HepG2 (cell line): Measurements from ENCODE around the gene PPIL3. TPM values are rescaled to one million over a fixed set of nuclear protein-coding genes. Genes with fewer than 3 reads are reported as not detected.

Experiments
- ARID5B ChIP-seq: IDR thresholded peaks from 2 replicates; pipeline ENCODE4 v1.4.0; 2020; ENCODE audit warnings: mild to moderate bottlenecking, missing genetic modification reagents
- ATRX ChIP-seq: sonication (generic); formaldehyde crosslinking; IDR thresholded peaks from 2 replicates; pipeline ENCODE4 v1.4.0; 2020; ENCODE audit warnings: missing genetic modification reagents, borderline replicate concordance
- BCL6 ChIP-seq: IDR thresholded peaks from 2 replicates; pipeline ENCODE4 v1.6.1; 2016; ENCODE audit warnings: missing genetic modification reagents, missing compliant biosample characterization
- CREBL2 ChIP-seq: sonication (generic); formaldehyde crosslinking; IDR thresholded peaks from 2 replicates; pipeline ENCODE4 v1.8.1; 2023; ENCODE audit warnings: missing genetic modification reagents, mild to moderate bottlenecking, borderline replicate concordance
- CTCF ChIP-seq: sonication (generic); formaldehyde crosslinking; IDR thresholded peaks from 2 replicates; pipeline ENCODE4 v1.5.0; 2020; ENCODE audit warnings: mild to moderate bottlenecking, missing genetic modification reagents, moderate library complexity
- ELF3 ChIP-seq: IDR thresholded peaks from 2 replicates; pipeline ENCODE4 v1.6.1; 2016; ENCODE audit warnings: missing genetic modification reagents, missing compliant biosample characterization
- HHEX ChIP-seq: IDR thresholded peaks from 2 replicates; pipeline ENCODE4 v1.6.1; 2016; ENCODE audit warnings: control low read depth
- HNRNPLL ChIP-seq: fragments of 200-400 bp; formaldehyde crosslinking; IDR thresholded peaks from 2 replicates; pipeline ENCODE4 v1.6.1; 2017; ENCODE audit warnings: mild to moderate bottlenecking, low read depth, low read length; ENCODE audit not compliant: poor library complexity, severe bottlenecking
- JUN ChIP-seq: sonication (generic); formaldehyde crosslinking; IDR thresholded peaks from 2 replicates; pipeline ENCODE4 v1.4.0; 2020; ENCODE audit warnings: mild to moderate bottlenecking, missing genetic modification reagents
- MEIS2 ChIP-seq: sonication (generic); formaldehyde crosslinking; IDR thresholded peaks from 2 replicates; pipeline ENCODE4 v1.9.0; 2021; ENCODE audit warnings: mild to moderate bottlenecking, missing genetic modification reagents
- MXD1 ChIP-seq: sonication (generic); formaldehyde crosslinking; IDR thresholded peaks from 2 replicates; pipeline ENCODE4 v1.4.0; 2020; ENCODE audit warnings: mild to moderate bottlenecking, missing genetic modification reagents
- NFIB ChIP-seq: sonication (generic); formaldehyde crosslinking; IDR thresholded peaks from 2 replicates; pipeline ENCODE4 v1.9.0; 2021; ENCODE audit warnings: missing genetic modification reagents, mild to moderate bottlenecking, borderline replicate concordance
- PHF8 ChIP-seq: sonication (generic); formaldehyde crosslinking; IDR thresholded peaks from 2 replicates; pipeline ENCODE4 v1.5.0; 2020; ENCODE audit warnings: missing genetic modification reagents
- SPEN ChIP-seq: sonication (generic); formaldehyde crosslinking; IDR thresholded peaks from 2 replicates; pipeline ENCODE4 v1.5.1; 2020; ENCODE audit warnings: low read depth, mild to moderate bottlenecking, missing genetic modification reagents
- TAF1 ChIP-seq: sonication (generic); formaldehyde crosslinking; IDR thresholded peaks from 2 replicates; pipeline ENCODE4 v1.4.0; 2020; ENCODE audit warnings: missing genetic modification reagents
- TAF15 ChIP-seq: fragments of 200-400 bp; formaldehyde crosslinking; IDR thresholded peaks from one replicate; pipeline ENCODE4 v1.6.1; 2018; ENCODE audit warnings: mild to moderate bottlenecking, low read depth, low read length; ENCODE audit not compliant: poor library complexity, severe bottlenecking
- ZEB1 ChIP-seq: IDR thresholded peaks from 2 replicates; pipeline ENCODE4 v1.6.1; 2012; ENCODE audit warnings: mild to moderate bottlenecking, low read depth, inconsistent platforms; ENCODE audit not compliant: insufficient replicate concordance
- ZFP36 ChIP-seq: fragments of 150-350 bp; IDR thresholded peaks from 2 replicates; pipeline ENCODE4 v1.6.1; 2018; ENCODE audit warnings: borderline replicate concordance, low read length, low read depth; ENCODE audit not compliant: partially characterized antibody
- ZFP41 ChIP-seq: sonication (generic); formaldehyde crosslinking; IDR thresholded peaks from 2 replicates; pipeline ENCODE4 v1.4.0; 2020; ENCODE audit warnings: mild to moderate bottlenecking, missing genetic modification reagents, borderline replicate concordance
- ZMYM2 ChIP-seq: sonication (generic); formaldehyde crosslinking; IDR thresholded peaks from 2 replicates; pipeline ENCODE4 v1.8.0; 2022; ENCODE audit warnings: mild to moderate bottlenecking, missing genetic modification reagents
- ZNF10 ChIP-seq: sonication (generic); formaldehyde crosslinking; IDR thresholded peaks from 2 replicates; pipeline ENCODE4 v1.4.0; 2020; ENCODE audit warnings: mild to moderate bottlenecking, low read depth, missing genetic modification reagents, borderline replicate concordance
- polyA plus RNA-seq, 8 experiments: library from polyadenylated mRNA; depleted of rRNA in 3 of 8; stranded (reverse) in 7 of 8; unstranded in 1 of 8; fragments of >200 nt; fragmentation: Illumina TruSeq in 4 of 8; extraction: Trizol in 4 of 8; gene quantifications; 2 replicates each; pipeline versions ENCODE4 v1.2.1 to v1.2.3, GENCODE V29; 2011 to 2016; ENCODE audit warnings: low read depth in 4 of 8, missing spikeins in 1 of 8, mixed read lengths in 1 of 8; ENCODE audit not compliant: insufficient read depth in 1 of 8
- total RNA-seq, 5 experiments: library from RNA; depleted of rRNA; stranded (reverse); fragments of >200 nt; fragmentation: Illumina TruSeq; extraction: Trizol; gene quantifications; 2 replicates each; pipeline ENCODE4 v1.2.3, GENCODE V29; 2016; ENCODE audit warnings: low read depth in 1 of 5
- TF ChIP-seq, protein P1 (sequence below): sonication (generic); formaldehyde crosslinking; IDR thresholded peaks from 2 replicates; pipeline ENCODE4 v1.9.0; 2021; ENCODE audit warnings: missing genetic modification reagents, borderline replicate concordance

PPIL3 gene
- total and polyA plus RNA-seq, 2 of the 13 experiments (the other 11 are each of a cell fraction or from before 2014, with no cell fraction given) = 98.7 to 107 TPM

- TF ChIP-seq, protein P1, sequence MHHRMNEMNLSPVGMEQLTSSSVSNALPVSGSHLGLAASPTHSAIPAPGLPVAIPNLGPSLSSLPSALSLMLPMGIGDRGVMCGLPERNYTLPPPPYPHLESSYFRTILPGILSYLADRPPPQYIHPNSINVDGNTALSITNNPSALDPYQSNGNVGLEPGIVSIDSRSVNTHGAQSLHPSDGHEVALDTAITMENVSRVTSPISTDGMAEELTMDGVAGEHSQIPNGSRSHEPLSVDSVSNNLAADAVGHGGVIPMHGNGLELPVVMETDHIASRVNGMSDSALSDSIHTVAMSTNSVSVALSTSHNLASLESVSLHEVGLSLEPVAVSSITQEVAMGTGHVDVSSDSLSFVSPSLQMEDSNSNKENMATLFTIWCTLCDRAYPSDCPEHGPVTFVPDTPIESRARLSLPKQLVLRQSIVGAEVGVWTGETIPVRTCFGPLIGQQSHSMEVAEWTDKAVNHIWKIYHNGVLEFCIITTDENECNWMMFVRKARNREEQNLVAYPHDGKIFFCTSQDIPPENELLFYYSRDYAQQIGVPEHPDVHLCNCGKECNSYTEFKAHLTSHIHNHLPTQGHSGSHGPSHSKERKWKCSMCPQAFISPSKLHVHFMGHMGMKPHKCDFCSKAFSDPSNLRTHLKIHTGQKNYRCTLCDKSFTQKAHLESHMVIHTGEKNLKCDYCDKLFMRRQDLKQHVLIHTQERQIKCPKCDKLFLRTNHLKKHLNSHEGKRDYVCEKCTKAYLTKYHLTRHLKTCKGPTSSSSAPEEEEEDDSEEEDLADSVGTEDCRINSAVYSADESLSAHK = no peak
- TF ChIP-seq SPEN (CRISPR knock-in tag) (no peak), ELF3 (CRISPR knock-in tag) (peak; percentile 74), HHEX (CRISPR knock-in tag) (no peak), CREBL2 (CRISPR knock-in tag) (no peak), TAF15 (no peak), ATRX (CRISPR knock-in tag) (no peak), NFIB (CRISPR knock-in tag) (no peak), MXD1 (CRISPR knock-in tag) (no peak), TAF1 (CRISPR knock-in tag) (no peak), ZNF10 (CRISPR knock-in tag) (no peak), ZMYM2 (CRISPR knock-in tag) (no peak), ZFP41 (no peak), MEIS2 (CRISPR knock-in tag) (no peak), ZFP36 (no peak), ZEB1 (no peak), PHF8 (no peak), ARID5B (0 out of 2 replicates have a peak, but pooled peaks have one; percentile 20), JUN (no peak), BCL6 (CRISPR knock-in tag) (0 out of 2 replicates have a peak, but pooled peaks have one; percentile 9), CTCF (peak; percentile 92), HNRNPLL (no peak)
These were observed 12.7 kb upstream of the PPIL3 start (continued) for GRCh38 chr2:200901459-200902072.
